PC-3 (cell line): ENCODE results near the gene PRKN.

ENCODE experiments used
- EZH2 ChIP-seq: fragments of 300-600 bp; sonication (generic); IDR thresholded peaks from one replicate; pipeline ENCODE4 v1.6.1; 2017; ENCODE audit warnings: antibody characterized with exemption, mild to moderate bottlenecking, low read length; ENCODE audit not compliant: unreplicated experiment
- EZH2phosphoT487 ChIP-seq: fragments of 300-600 bp; sonication (generic); IDR thresholded peaks from 2 replicates; pipeline ENCODE4 v1.6.1; 2018; ENCODE audit warnings: mild to moderate bottlenecking, antibody characterized with exemption, low read length, borderline replicate concordance
- TF ChIP-seq, protein P1 (sequence below): fragments of 300-600 bp; sonication (generic); conservative IDR thresholded peaks from 2 replicates; pipeline ENCODE4 v1.5.1; 2017; ENCODE audit warnings: antibody characterized with exemption, low read depth, mild to moderate bottlenecking, low read length

- TF ChIP-seq, protein P1, sequence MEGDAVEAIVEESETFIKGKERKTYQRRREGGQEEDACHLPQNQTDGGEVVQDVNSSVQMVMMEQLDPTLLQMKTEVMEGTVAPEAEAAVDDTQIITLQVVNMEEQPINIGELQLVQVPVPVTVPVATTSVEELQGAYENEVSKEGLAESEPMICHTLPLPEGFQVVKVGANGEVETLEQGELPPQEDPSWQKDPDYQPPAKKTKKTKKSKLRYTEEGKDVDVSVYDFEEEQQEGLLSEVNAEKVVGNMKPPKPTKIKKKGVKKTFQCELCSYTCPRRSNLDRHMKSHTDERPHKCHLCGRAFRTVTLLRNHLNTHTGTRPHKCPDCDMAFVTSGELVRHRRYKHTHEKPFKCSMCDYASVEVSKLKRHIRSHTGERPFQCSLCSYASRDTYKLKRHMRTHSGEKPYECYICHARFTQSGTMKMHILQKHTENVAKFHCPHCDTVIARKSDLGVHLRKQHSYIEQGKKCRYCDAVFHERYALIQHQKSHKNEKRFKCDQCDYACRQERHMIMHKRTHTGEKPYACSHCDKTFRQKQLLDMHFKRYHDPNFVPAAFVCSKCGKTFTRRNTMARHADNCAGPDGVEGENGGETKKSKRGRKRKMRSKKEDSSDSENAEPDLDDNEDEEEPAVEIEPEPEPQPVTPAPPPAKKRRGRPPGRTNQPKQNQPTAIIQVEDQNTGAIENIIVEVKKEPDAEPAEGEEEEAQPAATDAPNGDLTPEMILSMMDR, result no peak
- TF ChIP-seq EZH2 (no peak), EZH2phosphoT487 (no peak)
These were observed 532.1 kb downstream of the PRKN start for GRCh38 chr6:162195441-162195840.
